Measurements from ENCODE around the gene BTBD10.

Gene BTBD10

GRCh38 chr11:13462901-13463778 is at the start of gene BTBD10:
BTBD10 (minus strand) TSS chr11:13463222; CDS start chr11:13445124, 18,098 bp downstream.
- TF ChIP-seq CTCF (IDR thresholded peaks at IDR 0.05; ENCODE audit: low read length, missing control alignments): no peak
- H3K4me3 ChIP-seq (replicated peaks; ENCODE audit: low read depth, low read length): peak within 1 kb of the TSS; percentile 87
- DNase-seq (ENCODE audit: low read depth): peak; percentile 94

GRCh38 chr11:13503393-13503792 is 40.4 kb upstream of the BTBD10 start:
- DNase-seq (ENCODE audit: low read depth): no peak
- H3K4me3 ChIP-seq (replicated peaks; ENCODE audit: low read depth, low read length): no peak overlapping the region
- TF ChIP-seq CTCF (IDR thresholded peaks at IDR 0.05; ENCODE audit: low read length, missing control alignments): no peak

GRCh38 chr11:13502492-13502891 is 39.5 kb upstream of the BTBD10 start:
- DNase-seq (ENCODE audit: low read depth): no peak
- TF ChIP-seq CTCF (IDR thresholded peaks at IDR 0.05; ENCODE audit: low read length, missing control alignments): no peak
- H3K4me3 ChIP-seq (replicated peaks; ENCODE audit: low read depth, low read length): no peak overlapping the region

- no peak for TF ChIP-seq CTCF (IDR thresholded peaks at IDR 0.05; ENCODE audit: low read length, missing control alignments)
- H3K4me3 ChIP-seq (replicated peaks; ENCODE audit: low read depth, low read length): no peak within 1 kb of the TSS
Observed at GRCh38 chr11:13495929-13496328, 32.9 kb upstream of the BTBD10 start, which contains the start of gene PTH. PTH (minus strand) TSS chr11:13495997; CDS start chr11:13492855, 3,142 bp downstream.

GRCh38 chr11:13494051-13494450 is 31.0 kb upstream of the BTBD10 start:
- no peak overlapping the region for H3K4me3 ChIP-seq (replicated peaks; ENCODE audit: low read depth, low read length)
- TF ChIP-seq CTCF (IDR thresholded peaks at IDR 0.05; ENCODE audit: low read length, missing control alignments): no peak
- DNase-seq (ENCODE audit: low read depth): no peak

More at GRCh38 chr11:13495929-13496328, 32.9 kb upstream of the BTBD10 start, which contains the start of gene PTH:
- no peak for DNase-seq (ENCODE audit: low read depth)

GRCh38 chr11:13487661-13488030 is 24.6 kb upstream of the BTBD10 start:
- TF ChIP-seq CTCF (IDR thresholded peaks at IDR 0.05; ENCODE audit: low read length, missing control alignments): peak; percentile 45
- peak overlapping the region; percentile 21 for H3K4me3 ChIP-seq (replicated peaks; ENCODE audit: low read depth, low read length)
- DNase-seq (ENCODE audit: low read depth): peak; percentile 21
